SK-N-MC (cell line): ENCODE data around the gene ZNF560.
A peak's percentile ranks its signal among the peaks of the same experiment; 100 is the strongest.
"Not testable (repeated sequence)": the region's sequence is repeated elsewhere in the genome, so short reads cannot be mapped to it uniquely, and the experiment has no call there.

Experiments used
- DNase-seq: peaks from one replicate; pipeline ENCODE4 v3.0.0-alpha.2; 2011; ENCODE audit warnings: low read depth, low spot score
- H3K27ac ChIP-seq: fragments of 200-600 bp; sonication (generic); 2 replicates; pipeline ENCODE4 v1.5.1; 2016; ENCODE audit warnings: mixed run types
- H3K36me3 ChIP-seq: fragments of 200-600 bp; sonication (generic); 2 replicates; pipeline ENCODE4 v1.6.1; 2017; ENCODE audit warnings: antibody characterized with exemption, low read length, mixed read lengths; ENCODE audit not compliant: insufficient read depth
- H3K4me3 ChIP-seq: fragments of 200-600 bp; sonication (generic); 2 replicates; pipeline ENCODE4 v1.5.1; 2016
- H3K9ac ChIP-seq: fragments of 200-600 bp; sonication (generic); 2 replicates; pipeline ENCODE4 v1.8.0; 2017; ENCODE audit warnings: mixed run types, mixed read lengths; ENCODE audit not compliant: insufficient read length
- H3K9me3 ChIP-seq: fragments of 200-600 bp; sonication (generic); 2 replicates; pipeline ENCODE4 v1.6.1; 2017; ENCODE audit warnings: low read depth, mild to moderate bottlenecking, antibody characterized with exemption, low read length, moderate library complexity, mixed read lengths
- EZH2 ChIP-seq: fragments of 200-600 bp; sonication (generic); IDR thresholded peaks from one replicate; pipeline ENCODE4 v1.6.1; 2017; ENCODE audit warnings: antibody characterized with exemption
- FOXP2 ChIP-seq: optimal IDR thresholded peaks from 2 replicates; pipeline ENCODE3; 2011; ENCODE audit warnings: mild to moderate bottlenecking, moderate library complexity; ENCODE audit not compliant: insufficient read depth; ENCODE audit errors: extremely low read length, control extremely low read depth
- POLR2AphosphoS5 ChIP-seq: IDR thresholded peaks from 2 replicates; pipeline ENCODE4 v1.6.1; 2012; ENCODE audit warnings: mild to moderate bottlenecking, low read depth, low read length, borderline replicate concordance

Gene ZNF560

GRCh38 chr19:9498183-9498902 is at the start of gene ZNF560:
TSS of gene ZNF560 (minus strand) at chr19:9498616. CDS start at chr19:9475313, 23,303 bp downstream.
- Histone ChIP-seq H3K9me3 (no peaks in the 10 kb centered on the region), H3K4me3 (peak within 1 kb of the TSS; percentile 49), H3K36me3 (no peaks in the 10 kb centered on the region), H3K9ac (no peak within 1 kb of the TSS), H3K27ac (no peak within 1 kb of the TSS)
- DNase-seq, result no peak
- TF ChIP-seq EZH2 (no peak), POLR2AphosphoS5 (no peak), FOXP2 (no peak)

DNA sequence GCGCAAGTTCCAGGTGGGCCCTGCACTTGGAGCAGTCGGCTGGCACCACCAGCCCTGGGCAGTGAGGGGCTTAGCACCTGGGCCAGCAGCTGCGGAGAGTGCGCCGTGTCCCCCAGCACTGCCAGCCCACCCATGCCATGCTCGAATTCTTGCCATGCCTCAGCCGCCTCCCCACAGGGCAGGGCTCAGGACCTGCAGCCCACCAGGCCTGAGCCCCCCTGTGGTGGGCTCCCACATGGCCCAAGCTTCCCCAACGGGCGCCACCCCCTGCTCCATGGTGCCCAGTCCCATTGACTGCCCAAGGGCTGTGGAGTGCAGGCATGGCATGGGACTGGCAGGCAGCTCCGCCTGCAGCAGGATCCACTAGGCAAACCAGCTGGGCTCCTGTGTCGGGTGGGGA is 49.5 kb upstream of the ZNF560 start:
- Histone ChIP-seq H3K9me3 (no peaks in the 10 kb centered on the region), H3K27ac (no peak overlapping the region), H3K9ac (no peak overlapping the region), H3K36me3 (no peaks in the 10 kb centered on the region), H3K4me3 (no peak overlapping the region)
- no peak for TF ChIP-seq EZH2
- TF ChIP-seq POLR2AphosphoS5, result no peak
- TF ChIP-seq FOXP2, result no peak
- DNase-seq, result no peak

DNA sequence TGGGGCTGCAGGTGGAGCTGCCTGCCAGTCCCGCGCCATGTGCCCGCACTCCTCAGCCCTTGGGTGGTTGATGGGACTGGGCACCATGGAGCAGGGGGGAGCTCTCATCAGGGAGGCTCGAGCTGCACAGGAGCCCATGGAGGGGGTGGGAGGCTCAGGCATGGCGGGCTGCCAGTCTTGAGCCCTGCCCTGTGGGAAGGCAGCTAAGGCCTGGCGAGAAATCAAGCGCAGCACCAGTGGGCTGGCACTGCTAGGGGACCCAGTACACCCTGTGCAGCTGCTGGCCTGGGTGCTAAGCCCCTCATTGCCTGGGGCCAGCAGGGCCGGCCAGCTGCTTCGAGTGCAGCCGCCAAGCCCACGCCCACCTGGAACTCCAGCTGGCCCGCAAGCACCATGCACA is 42.9 kb upstream of the ZNF560 start:
- not testable (repeated sequence) for H3K9me3 ChIP-seq, H3K27ac ChIP-seq, H3K4me3 ChIP-seq, DNase-seq, H3K9ac ChIP-seq, H3K36me3 ChIP-seq

DNA sequence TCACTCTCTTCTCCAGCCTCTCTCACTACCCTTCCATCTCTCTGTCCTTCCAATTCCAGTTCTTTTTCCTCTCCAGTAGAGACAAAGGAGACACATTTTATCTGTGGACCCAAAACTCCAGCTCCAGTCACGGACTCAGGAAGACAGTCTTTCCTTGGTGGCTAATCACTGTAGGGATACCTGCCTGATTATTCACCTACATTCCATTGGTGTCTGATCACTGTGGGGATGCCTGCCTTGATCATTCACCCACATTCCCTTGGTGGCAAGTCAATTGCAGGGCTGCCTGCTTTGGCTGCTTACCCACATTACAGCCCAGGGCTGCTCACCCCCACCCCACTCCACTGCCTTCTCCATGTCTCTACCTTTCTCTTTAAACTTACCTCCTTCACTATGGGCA is 41.5 kb upstream of the ZNF560 start:
- H3K9ac ChIP-seq, H3K9me3 ChIP-seq, H3K27ac ChIP-seq, DNase-seq, H3K4me3 ChIP-seq: not testable (repeated sequence)
- H3K36me3 ChIP-seq, result peaks cover 17% of the 10 kb centered on the region; the same call in 1 of the 2 replicates

DNA sequence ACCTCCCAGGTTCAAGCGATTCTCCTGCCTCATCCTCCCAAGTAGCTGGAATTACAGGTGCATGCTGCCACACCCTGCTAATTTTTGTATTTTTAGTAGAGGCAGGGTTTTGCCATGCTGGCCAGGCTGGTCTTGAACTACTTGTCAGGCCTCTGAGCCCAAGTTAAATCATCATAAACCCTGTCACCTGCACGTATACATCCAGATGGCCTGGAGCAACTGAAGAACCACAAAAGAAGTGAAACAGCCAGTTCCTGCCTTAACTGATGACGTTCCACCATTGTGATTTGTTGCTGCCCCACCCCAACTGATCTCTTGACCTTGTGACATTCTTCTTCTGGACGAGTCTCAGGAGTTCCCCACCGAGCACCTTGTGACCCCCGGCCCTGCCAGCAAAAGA is 40.8 kb upstream of the ZNF560 start:
- not testable (repeated sequence) for H3K9ac ChIP-seq, H3K4me3 ChIP-seq, H3K27ac ChIP-seq, DNase-seq, H3K9me3 ChIP-seq
- H3K36me3 ChIP-seq, result peaks cover 24% of the 10 kb centered on the region; the same call in 1 of the 2 replicates

DNA sequence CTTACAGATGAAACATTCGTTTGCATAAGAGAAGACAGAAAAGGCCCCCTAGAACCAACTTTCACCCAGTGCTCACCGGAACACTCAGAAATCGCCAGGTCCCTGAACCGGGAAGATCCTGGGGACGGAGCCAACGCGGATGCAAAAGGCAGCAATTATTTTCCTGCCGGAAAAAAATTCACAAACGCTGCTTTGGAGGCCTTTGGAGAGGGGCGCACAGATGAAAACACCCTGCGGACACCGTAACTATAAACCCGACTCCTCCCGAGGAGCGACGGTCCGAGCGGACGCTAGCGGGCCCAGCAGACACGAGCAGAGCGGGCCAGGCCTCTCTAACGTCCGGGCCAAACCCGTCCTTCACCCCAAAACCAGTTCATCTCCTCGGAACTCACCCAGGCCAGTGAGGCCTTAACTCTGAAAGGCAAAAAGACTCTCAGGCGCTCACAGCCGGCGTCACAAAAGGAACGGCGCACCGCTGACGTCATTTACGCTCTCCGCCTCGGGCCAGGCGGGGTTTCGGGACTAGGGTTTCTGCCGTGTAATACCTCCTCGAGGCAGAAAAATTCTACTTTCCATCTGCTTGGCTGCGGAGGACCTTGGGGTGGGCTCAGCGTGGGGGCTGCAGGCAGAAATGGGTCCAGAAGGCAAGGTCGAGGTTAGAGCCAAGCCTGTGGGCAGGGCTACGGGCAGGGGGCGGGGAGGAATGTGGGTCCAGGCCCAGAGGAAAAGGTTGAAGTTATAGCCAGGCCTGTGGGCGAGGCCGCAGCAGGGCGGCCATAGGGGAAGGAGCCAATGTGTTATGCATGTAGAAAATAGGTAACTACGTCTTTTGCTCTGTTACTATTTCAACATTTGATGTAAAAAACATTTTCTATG is 40.0 kb upstream of the ZNF560 start, which contains the start of gene ZNF426:
ZNF426 (minus strand) TSS at position 463 of the 876 bp plus-strand sequence. CDS start 2,413 bp downstream, outside the sequence.
- Histone ChIP-seq H3K36me3 (peaks cover 31% of the 10 kb centered on the region; the same call in 1 of the 2 replicates), H3K4me3 (peak within 1 kb of the TSS; percentile 77), H3K27ac (peak within 1 kb of the TSS; percentile 71), H3K9ac (peak within 1 kb of the TSS; percentile 83), H3K9me3 (no peaks in the 10 kb centered on the region)
- peak; percentile 5 for DNase-seq
- TF ChIP-seq FOXP2 (no peak), POLR2AphosphoS5 (peak; percentile 69)

DNA sequence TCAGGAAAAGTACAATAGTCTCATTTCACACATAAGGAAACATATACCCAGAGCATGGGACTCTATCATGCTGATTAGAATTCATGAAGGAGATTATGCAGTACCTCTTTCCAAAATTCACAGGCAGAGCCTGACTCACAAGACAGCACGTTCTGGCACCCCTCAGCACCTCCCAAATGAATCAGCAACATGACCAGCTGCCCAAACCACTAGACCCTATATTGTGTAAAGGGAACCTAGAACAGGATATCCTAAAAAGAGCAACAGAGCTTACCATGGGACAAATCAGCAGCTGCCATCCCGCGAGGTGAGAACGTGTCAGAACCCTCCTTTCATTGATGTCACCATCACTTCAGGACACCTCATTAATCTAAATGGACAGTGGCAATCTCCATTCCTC is 37.5 kb upstream of the ZNF560 start:
- DNase-seq, result no peak

DNA sequence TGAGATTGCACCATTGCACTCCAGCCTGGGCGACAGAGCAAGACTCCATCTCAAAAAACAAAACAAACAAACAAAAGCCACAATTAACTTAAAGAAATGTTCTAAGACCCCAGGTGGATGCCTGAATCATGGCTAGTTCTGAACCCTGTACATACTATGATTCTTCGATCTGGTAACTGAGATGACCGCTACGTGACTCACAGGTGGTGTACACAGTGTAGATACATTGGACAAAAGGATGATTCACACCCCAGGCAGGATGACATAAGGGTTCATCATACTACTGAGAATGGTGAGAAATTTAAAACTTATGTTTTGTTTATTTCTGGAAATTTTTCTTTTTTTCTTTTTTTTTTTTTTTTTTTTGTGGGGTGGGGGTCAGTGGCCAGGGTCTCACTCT is 33.5 kb upstream of the ZNF560 start:
- DNase-seq, result no peak
- Histone ChIP-seq H3K9ac (no peak overlapping the region), H3K27ac (no peak overlapping the region), H3K36me3 (peaks cover 85% of the 10 kb centered on the region), H3K9me3 (peaks cover 25% of the 10 kb centered on the region), H3K4me3 (no peak overlapping the region)
- TF ChIP-seq FOXP2 (no peak), POLR2AphosphoS5 (no peak), EZH2 (no peak)

More for the DNA sequence above, 37.5 kb upstream of the ZNF560 start:
- peaks cover 4% of the 10 kb centered on the region; the same call in 1 of the 2 replicates for H3K9me3 ChIP-seq
- TF ChIP-seq EZH2 (no peak), POLR2AphosphoS5 (no peak), FOXP2 (no peak)
- peaks cover 53% of the 10 kb centered on the region; the same call in 1 of the 2 replicates for H3K36me3 ChIP-seq
- H3K27ac ChIP-seq, result no peak overlapping the region
- no peak overlapping the region for H3K9ac ChIP-seq
- no peak overlapping the region for H3K4me3 ChIP-seq
